Activated naive CD4-positive, alpha-beta T cell treated with anti-CD3 and anti-CD28 coated beads, Interleukin-2, amount 10 ng/mL, durations not matched to agents 7 days and 5 days (primary cell): Measurements from ENCODE around the gene GLT1D1.

Source experiments
- CTCF ChIA-PET: fragments of 350-600 bp; sonication (Branson Sonifier 250); formaldehyde crosslinking; loops from one replicate; lab custom pipeline; 2021; ENCODE audit warnings: antibody characterized with exemption; lab: Charles Lee
- DNase-seq: peaks from one replicate; pipeline ENCODE4 v3.0.0-alpha.2; 2020
- H3K27ac Mint-ChIP-seq: one replicate; pipeline ENCODE4 v1.8.0; 2021; ENCODE audit warnings: mild to moderate bottlenecking, moderate library complexity, mixed read lengths
- H3K27me3 Mint-ChIP-seq: one replicate; pipeline ENCODE4 v1.8.0; 2021; ENCODE audit warnings: mild to moderate bottlenecking, mixed read lengths
- H3K36me3 Mint-ChIP-seq: one replicate; pipeline ENCODE4 v1.8.0; 2021; ENCODE audit warnings: mixed read lengths
- H3K4me1 Mint-ChIP-seq: one replicate; pipeline ENCODE4 v1.8.0; 2021; ENCODE audit warnings: mixed read lengths
- H3K4me3 Mint-ChIP-seq: one replicate; pipeline ENCODE4 v1.8.0; 2021; ENCODE audit warnings: mild to moderate bottlenecking, moderate library complexity, mixed read lengths
- H3K9me3 Mint-ChIP-seq: one replicate; pipeline ENCODE4 v1.8.0; 2021; ENCODE audit warnings: mixed read lengths

The GLT1D1 gene

DNA sequence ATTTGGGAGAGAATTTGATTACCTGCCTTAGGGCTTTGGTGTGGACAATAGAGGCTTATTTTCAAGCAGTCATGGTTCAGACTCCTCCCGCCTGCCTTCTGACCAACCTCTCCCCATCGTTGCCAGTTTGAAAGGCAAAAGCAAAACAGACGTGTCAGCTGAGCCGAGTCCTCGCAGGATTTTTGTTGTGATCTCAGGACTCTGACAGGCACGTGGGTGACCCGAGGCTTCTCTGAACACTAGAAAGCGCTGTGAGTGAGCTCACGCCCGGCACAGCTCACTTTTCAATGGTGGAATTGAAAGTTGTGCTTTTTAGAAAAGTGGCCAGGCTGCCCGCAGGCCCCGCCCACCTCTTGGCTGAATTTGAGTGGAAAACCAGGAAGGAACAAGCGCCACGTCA, 130.1 kb downstream of the GLT1D1 start:
- CTCF ChIA-PET: no interaction called here
- DNase-seq: no peak
- no peak overlapping the region for H3K4me3 Mint-ChIP-seq
- H3K27ac Mint-ChIP-seq: no peak overlapping the region
- no peaks in the 10 kb centered on the region for H3K4me1 Mint-ChIP-seq
- H3K9me3 Mint-ChIP-seq: peaks cover 2% of the 10 kb centered on the region
- no peaks in the 10 kb centered on the region for H3K27me3 Mint-ChIP-seq
- H3K36me3 Mint-ChIP-seq: no peaks in the 10 kb centered on the region

DNA sequence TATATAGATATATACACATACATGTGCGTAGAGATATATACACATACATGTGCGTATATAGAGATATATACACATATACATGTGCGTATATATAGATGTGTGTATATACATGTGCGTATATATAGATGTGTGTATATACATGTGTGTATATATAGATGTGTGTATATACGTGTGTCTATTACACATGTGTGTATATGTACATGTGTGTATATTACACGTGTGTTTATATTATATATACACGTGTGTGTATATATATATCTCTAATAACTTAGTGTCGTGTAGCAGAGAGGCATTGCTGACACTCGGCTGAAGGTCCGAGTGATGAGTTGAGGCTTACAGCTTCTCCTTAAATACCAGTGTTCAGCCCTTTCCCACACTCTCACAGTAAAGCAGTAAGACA, 133.7 kb downstream of the GLT1D1 start:
- no peak overlapping the region for H3K27ac Mint-ChIP-seq
- H3K9me3 Mint-ChIP-seq: peaks cover 2% of the 10 kb centered on the region
- H3K4me3 Mint-ChIP-seq: no peak overlapping the region
- CTCF ChIA-PET: no interaction called here
- H3K36me3 Mint-ChIP-seq: no peaks in the 10 kb centered on the region
- no peaks in the 10 kb centered on the region for H3K27me3 Mint-ChIP-seq
- DNase-seq: no peak
- no peaks in the 10 kb centered on the region for H3K4me1 Mint-ChIP-seq

DNA sequence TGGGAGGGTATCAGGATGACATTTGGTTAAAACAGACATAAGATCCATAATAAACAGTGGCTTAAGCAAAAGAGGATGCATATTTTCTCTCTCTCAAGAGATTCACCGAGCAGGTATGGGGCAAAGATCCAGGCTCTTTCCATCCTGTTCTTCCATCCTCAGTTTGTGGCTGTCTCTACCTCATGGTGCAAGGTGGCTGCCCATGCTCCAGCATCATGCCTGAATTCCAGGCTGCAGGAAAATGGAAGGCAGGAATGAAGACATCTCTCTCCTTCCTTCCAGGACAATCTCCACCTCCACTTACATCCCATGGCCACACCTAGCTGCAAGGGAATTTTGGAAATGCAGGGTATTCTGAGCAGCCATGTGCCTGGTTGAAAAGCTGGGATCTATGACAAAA, 136.0 kb downstream of the GLT1D1 start:
- Mint-ChIP-seq H3K4me3 (no peak overlapping the region), H3K27ac (no peak overlapping the region), H3K27me3 (no peaks in the 10 kb centered on the region), H3K9me3 (peaks cover 3% of the 10 kb centered on the region), H3K4me1 (no peaks in the 10 kb centered on the region), H3K36me3 (no peaks in the 10 kb centered on the region)
- DNase-seq: no peak
- CTCF ChIA-PET: no interaction called here

DNA sequence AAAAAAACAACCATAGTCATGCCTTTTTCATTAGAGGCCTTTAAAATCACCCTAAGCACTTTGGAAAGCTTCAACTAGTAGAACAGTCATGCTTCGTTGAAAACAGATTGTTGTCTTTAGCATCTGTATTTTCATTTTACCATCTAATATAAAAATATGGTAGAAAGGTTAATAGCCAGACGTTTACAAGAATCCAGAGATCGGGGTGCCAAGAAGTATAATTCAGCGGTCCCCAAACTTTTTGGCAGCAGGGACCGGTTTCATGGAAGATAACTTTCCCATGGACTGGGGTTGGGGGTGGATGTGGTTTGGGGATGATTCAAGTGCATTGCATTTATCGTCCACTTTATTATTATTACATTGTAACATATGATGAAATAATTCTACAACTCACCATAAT, 138.4 kb downstream of the GLT1D1 start:
- Mint-ChIP-seq H3K27ac (no peak overlapping the region), H3K4me3 (no peak overlapping the region), H3K27me3 (no peaks in the 10 kb centered on the region), H3K36me3 (no peaks in the 10 kb centered on the region), H3K9me3 (peaks cover 7% of the 10 kb centered on the region), H3K4me1 (no peaks in the 10 kb centered on the region)
- CTCF ChIA-PET: no interaction called here
- DNase-seq: no peak

DNA sequence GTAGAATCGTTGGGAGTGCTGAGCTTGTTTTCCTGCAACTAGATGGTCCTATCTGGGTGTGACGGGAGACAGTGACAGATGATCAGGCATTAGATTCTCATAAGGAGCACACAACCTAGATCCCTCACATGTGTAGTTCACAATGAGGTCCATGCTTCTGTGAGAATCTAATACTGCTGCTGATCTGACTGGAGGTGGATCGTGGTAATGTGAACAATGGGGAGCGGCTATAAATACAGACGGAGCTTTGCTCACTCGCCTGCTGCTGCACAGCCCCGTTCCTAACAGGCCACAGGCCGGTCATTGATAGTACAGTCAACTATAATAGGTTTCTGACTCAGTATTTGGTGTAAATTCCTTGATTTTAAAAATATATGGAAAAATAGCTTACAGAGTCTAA, 138.8 kb downstream of the GLT1D1 start:
- Mint-ChIP-seq H3K27ac (no peak overlapping the region), H3K4me3 (no peak overlapping the region), H3K27me3 (no peaks in the 10 kb centered on the region), H3K4me1 (no peaks in the 10 kb centered on the region), H3K9me3 (peaks cover 10% of the 10 kb centered on the region), H3K36me3 (no peaks in the 10 kb centered on the region)
- no peak for DNase-seq
- CTCF ChIA-PET: no interaction called here

DNA sequence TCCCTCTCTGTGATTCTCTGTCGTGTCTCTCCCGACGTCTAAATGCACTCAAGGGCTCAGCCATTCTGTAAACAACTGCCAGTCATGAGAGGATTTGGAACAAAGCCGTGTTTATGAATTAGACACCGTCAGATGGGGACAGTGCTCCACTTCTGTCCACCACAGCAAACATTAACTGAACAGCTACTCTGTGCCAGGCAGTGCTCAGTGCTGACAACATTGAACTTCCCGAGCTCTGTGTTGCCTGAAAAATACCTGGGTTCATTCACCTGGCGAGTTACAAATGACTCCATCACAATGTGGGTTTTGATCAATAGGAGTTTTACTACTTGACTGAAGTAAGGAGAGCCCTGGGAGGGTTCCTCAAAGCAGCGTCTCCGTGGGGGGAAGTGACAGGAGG, 139.3 kb downstream of the GLT1D1 start:
- Mint-ChIP-seq H3K4me1 (no peaks in the 10 kb centered on the region), H3K9me3 (peaks cover 12% of the 10 kb centered on the region), H3K4me3 (no peak overlapping the region), H3K27me3 (no peaks in the 10 kb centered on the region), H3K27ac (no peak overlapping the region), H3K36me3 (no peaks in the 10 kb centered on the region)
- no peak for DNase-seq
- CTCF ChIA-PET: no interaction called here

DNA sequence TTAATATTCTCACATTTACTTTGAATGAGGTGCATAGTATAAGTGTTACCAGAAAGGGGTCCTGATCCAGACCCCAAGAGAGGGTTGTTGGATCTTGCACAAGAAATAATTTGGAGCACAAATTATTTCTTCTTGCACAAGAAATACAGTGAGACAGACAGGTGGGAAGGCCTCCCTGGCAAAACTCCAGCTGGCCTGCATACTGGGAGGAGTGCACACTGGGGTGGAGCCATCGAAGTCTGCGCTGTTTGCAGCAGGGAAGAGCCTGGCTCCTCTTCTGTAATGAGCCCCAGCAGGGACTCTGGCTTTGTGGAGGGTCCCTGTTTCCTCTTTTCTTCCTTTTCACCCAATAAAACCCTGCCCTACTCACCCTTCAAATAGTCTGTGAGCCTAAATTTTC, 141.6 kb downstream of the GLT1D1 start:
- H3K4me3 Mint-ChIP-seq: no peak overlapping the region
- CTCF ChIA-PET: no interaction called here
- peaks cover 15% of the 10 kb centered on the region for H3K9me3 Mint-ChIP-seq
- H3K27me3 Mint-ChIP-seq: no peaks in the 10 kb centered on the region
- H3K36me3 Mint-ChIP-seq: no peaks in the 10 kb centered on the region
- H3K4me1 Mint-ChIP-seq: no peaks in the 10 kb centered on the region
- DNase-seq: no peak
- no peak overlapping the region for H3K27ac Mint-ChIP-seq

DNA sequence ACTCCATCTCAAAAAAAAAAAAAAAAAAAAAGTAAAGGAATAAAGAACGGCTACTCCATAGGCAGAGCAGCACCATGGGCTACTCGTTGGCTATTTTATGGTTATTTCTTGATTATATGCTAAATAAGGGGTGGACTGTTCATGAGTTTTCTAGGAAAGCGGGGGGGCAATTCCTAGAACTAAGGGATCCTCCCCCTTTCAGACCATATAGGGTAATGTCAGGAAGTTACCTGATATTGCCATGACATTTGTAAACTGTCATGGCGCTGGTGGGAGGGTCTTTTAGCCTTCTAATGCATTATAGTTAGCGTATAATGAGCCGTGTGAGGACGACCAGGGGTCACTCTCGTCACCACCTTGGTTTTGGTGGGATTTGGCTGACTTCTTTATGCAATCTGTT, 142.3 kb downstream of the GLT1D1 start:
- CTCF ChIA-PET: no interaction called here
- no peak overlapping the region for H3K27ac Mint-ChIP-seq
- no peak for DNase-seq
- no peaks in the 10 kb centered on the region for H3K36me3 Mint-ChIP-seq
- no peak overlapping the region for H3K4me3 Mint-ChIP-seq
- H3K4me1 Mint-ChIP-seq: no peaks in the 10 kb centered on the region
- peaks cover 15% of the 10 kb centered on the region for H3K9me3 Mint-ChIP-seq
- no peaks in the 10 kb centered on the region for H3K27me3 Mint-ChIP-seq

DNA sequence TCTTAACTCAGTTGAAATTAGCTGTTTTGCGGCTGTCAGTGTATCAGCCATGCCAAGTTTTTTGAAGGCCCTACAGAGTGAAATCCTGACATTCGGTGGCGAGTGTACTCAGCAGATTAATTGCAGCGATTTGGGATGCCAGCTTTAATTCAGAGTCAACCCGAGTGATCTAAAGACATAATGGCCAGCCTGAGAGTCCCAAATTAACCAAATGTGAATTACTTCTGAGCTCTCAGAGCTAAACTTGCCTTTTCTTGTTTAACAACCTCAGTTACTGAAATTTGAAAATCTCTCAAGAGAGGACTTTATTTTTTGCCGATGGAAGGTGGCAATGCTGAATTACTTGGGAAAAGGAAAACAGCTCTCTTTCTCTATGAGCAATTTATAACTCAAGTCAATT, 148.5 kb downstream of the GLT1D1 start:
- no peak overlapping the region for H3K27ac Mint-ChIP-seq
- CTCF ChIA-PET: no interaction called here
- H3K36me3 Mint-ChIP-seq: no peaks in the 10 kb centered on the region
- no peaks in the 10 kb centered on the region for H3K27me3 Mint-ChIP-seq
- peaks cover 20% of the 10 kb centered on the region for H3K9me3 Mint-ChIP-seq
- H3K4me1 Mint-ChIP-seq: no peaks in the 10 kb centered on the region
- no peak overlapping the region for H3K4me3 Mint-ChIP-seq
- no peak for DNase-seq

DNA sequence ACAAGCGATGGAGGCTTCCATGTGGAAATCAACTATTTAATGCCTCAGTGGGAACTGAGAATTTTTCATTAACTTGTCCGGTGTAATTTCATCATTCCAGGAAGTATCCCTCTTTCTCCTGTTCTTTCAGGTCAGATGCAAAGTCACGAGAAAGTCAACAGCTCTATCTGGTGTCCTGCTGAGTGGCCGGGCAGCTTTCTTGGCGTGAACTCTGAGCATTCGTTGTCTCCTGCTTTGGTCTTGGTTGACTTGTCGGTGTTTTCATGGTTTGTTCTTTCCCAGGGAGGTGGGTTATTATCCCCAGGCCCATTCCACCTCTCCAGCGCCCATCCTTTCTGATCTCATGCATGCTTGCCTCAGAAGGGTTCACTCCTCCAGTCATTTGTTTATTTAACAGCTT, 149.1 kb downstream of the GLT1D1 start:
- H3K9me3 Mint-ChIP-seq: peaks cover 16% of the 10 kb centered on the region
- DNase-seq: no peak
- H3K27me3 Mint-ChIP-seq: no peaks in the 10 kb centered on the region
- CTCF ChIA-PET: no interaction called here
- H3K36me3 Mint-ChIP-seq: no peaks in the 10 kb centered on the region
- no peak overlapping the region for H3K27ac Mint-ChIP-seq
- H3K4me1 Mint-ChIP-seq: no peaks in the 10 kb centered on the region
- H3K4me3 Mint-ChIP-seq: no peak overlapping the region

DNA sequence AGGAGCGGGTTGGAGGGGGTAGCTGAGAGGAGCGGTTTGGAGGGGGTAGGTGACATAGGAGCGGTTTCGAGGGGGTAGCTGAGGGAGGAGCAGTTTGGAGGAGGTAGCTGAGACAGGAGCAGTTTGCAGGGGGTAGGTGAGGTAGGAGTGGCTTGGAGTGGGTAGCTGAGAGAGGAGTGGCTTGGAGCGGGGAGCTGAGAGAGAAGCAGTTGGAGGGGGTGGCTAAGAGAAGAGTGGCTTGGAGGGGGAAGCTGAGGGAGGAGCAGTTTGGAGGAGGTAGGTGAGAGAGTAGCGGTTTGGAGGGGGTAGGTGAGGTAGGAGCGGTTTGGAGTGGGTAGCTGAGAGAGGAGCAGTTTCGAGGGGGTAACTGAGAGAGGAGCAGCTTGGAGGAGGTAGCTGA, 152.1 kb downstream of the GLT1D1 start:
- CTCF ChIA-PET: no interaction called here
- Mint-ChIP-seq H3K27ac (no peak overlapping the region), H3K36me3 (no peaks in the 10 kb centered on the region), H3K4me1 (no peaks in the 10 kb centered on the region), H3K9me3 (peaks cover 19% of the 10 kb centered on the region), H3K27me3 (no peaks in the 10 kb centered on the region), H3K4me3 (no peak overlapping the region)
- no peak for DNase-seq

DNA sequence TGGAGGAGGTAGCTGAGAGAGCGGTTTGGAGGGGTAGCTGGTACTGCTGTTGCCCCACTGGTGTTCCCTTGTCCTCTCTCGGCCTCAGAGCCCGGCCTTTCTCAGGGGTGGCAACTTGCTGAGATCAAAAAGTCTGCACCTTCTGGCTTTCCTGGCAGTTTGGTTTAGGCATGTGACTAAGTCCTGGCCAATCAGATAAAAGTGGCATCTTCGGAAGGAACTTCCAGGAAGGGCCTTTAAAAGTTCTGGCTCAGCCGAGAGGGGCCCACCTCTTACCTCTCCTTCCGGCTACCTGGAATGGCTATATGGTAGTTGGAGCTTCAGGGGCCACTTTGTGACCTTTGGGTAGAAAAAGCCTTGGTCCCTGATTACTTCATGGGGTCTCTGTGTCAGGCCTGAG, 152.6 kb downstream of the GLT1D1 start:
- H3K27ac Mint-ChIP-seq: no peak overlapping the region
- no peaks in the 10 kb centered on the region for H3K27me3 Mint-ChIP-seq
- H3K36me3 Mint-ChIP-seq: no peaks in the 10 kb centered on the region
- H3K4me3 Mint-ChIP-seq: no peak overlapping the region
- CTCF ChIA-PET: no interaction called here
- DNase-seq: no peak
- no peaks in the 10 kb centered on the region for H3K4me1 Mint-ChIP-seq
- peaks cover 22% of the 10 kb centered on the region for H3K9me3 Mint-ChIP-seq

DNA sequence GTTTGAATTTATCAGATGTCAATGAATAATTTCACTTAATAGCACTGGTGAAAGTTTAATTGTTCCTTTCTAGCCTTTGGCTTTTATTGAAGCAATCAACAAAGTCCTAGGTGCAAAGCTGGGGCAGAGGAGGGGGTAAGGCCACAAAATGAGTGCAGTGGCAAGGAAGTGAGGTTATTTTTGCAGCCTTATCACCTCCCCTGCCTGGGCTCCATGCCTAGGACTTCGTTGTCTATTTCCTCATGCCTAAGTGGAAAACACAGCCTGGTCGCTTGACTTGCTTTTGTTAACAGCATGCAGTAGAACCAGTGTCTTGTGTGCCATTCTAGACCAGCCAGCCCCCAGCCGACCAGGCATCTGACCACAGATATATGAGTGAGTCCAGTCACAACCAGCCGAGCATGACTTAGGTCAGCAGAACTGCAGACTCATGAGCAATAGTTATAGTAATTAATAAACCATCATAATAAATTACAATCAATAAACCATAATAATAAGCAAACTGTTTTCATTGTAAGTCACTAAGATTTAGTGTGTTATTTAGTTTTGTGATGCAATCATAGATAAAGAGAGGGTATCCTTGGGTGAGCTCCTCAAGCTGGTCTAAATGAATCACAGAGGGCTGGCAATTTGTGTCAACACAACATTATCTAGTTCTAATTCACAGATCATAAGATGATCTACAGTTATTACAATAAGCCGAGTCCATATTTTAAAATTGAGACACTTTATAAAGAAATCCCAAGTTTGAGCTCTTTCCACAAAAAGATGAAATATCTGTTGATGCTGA, 156.8 kb downstream of the GLT1D1 start:
- peaks cover 18% of the 10 kb centered on the region for H3K9me3 Mint-ChIP-seq
- H3K36me3 Mint-ChIP-seq: no peaks in the 10 kb centered on the region
- no peak overlapping the region for H3K27ac Mint-ChIP-seq
- H3K27me3 Mint-ChIP-seq: no peaks in the 10 kb centered on the region
- CTCF ChIA-PET: no interaction called here
- H3K4me1 Mint-ChIP-seq: no peaks in the 10 kb centered on the region
- DNase-seq: no peak
- no peak overlapping the region for H3K4me3 Mint-ChIP-seq

DNA sequence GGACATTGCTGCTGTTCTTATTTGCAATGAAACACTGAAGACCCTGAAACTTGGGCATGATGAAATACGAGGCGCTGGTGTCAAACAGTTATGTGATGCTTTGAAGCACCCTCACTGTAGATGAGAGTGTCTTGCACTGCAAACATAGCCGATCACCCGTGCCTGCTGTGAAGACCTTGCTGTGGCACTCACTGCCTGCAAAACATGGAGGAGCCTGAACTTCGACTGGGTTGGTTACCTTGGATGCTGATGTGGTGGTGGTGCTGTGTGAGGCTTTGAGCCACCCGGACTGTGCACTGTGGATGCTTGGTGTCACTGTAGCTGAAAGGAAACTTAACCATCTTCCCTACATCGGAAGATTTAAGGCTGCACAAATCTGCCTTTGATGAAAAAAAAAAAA, 162.9 kb downstream of the GLT1D1 start:
- Mint-ChIP-seq H3K27me3 (no peaks in the 10 kb centered on the region), H3K4me1 (no peaks in the 10 kb centered on the region), H3K4me3 (no peak overlapping the region), H3K36me3 (no peaks in the 10 kb centered on the region), H3K9me3 (peaks cover 19% of the 10 kb centered on the region), H3K27ac (no peak overlapping the region)
- DNase-seq: no peak
- CTCF ChIA-PET: no interaction called here

DNA sequence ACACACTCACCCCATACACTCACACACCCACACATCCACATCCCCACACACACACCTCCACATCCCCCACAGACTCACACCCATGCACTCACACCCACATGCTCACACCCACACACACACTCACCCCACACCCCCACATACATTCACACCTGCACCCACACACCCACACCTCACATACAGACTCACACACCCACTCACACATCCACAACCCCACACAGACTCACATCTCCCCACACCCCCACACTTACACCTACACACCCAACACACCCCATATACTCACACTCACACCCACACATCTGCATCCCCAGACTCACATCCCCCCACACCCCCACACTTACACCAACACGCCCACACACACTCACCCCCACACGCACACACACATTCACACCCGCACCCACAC, 171.8 kb downstream of the GLT1D1 start:
- Mint-ChIP-seq H3K27ac (no peak overlapping the region), H3K27me3 (no peaks in the 10 kb centered on the region), H3K4me1 (no peaks in the 10 kb centered on the region), H3K36me3 (no peaks in the 10 kb centered on the region), H3K4me3 (no peak overlapping the region), H3K9me3 (peaks cover 12% of the 10 kb centered on the region)
- CTCF ChIA-PET: no interaction called here
- no peak for DNase-seq

DNA sequence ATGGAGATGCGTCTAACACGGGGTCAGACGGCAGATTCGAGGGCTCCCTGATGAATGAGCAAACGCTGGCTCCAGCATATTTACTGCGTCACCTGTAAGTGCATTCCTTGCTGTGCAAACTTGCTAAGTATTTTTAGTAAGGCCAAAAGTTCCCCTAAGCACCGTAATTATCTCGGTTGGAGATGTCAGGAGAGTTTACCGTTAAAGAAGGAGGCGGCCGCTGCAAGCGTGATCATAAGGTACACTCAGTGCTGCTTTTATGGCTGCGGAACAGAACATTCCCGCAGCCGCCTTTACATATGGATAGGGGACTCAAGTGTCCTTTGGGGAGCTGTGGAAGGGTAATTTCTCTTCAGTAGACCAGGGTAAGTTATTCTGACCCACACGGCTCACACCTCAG, 175.6 kb downstream of the GLT1D1 start:
- Mint-ChIP-seq H3K4me3 (no peak overlapping the region), H3K27ac (no peak overlapping the region), H3K9me3 (peaks cover 12% of the 10 kb centered on the region), H3K27me3 (no peaks in the 10 kb centered on the region), H3K36me3 (no peaks in the 10 kb centered on the region), H3K4me1 (no peaks in the 10 kb centered on the region)
- CTCF ChIA-PET: no interaction called here
- no peak for DNase-seq
